Activated naive CD8-positive, alpha-beta T cell treated with anti-CD3 and anti-CD28 coated beads, Interleukin-2, amount 10 ng/mL, durations not matched to agents 7 days and 5 days (primary cell): ENCODE data around the gene C9orf153. TPM values are rescaled to one million over a fixed set of nuclear protein-coding genes. Genes with fewer than 3 reads are reported as not detected.

Experiments used
- ATAC-seq: fragments of 150-1000 bp; cut with Tn5 transposase; one replicate; pipeline ENCODE4 v1.10.0; 2021; ENCODE audit warnings: low read depth, moderate library complexity
- POLR2A ChIA-PET: fragments of 350-600 bp; sonication (Branson Sonifier 250); formaldehyde crosslinking; loops from one replicate; lab custom pipeline; 2021; ENCODE audit warnings: antibody characterized with exemption; lab: Charles Lee
- DNase-seq: peaks from one replicate; pipeline ENCODE4 v3.0.0; 2021
- H3K27ac Mint-ChIP-seq: one replicate; pipeline ENCODE4 v1.8.0; 2022; ENCODE audit warnings: mild to moderate bottlenecking, mixed read lengths
- H3K27me3 Mint-ChIP-seq: one replicate; pipeline ENCODE4 v1.8.0; 2022; ENCODE audit warnings: mild to moderate bottlenecking, moderate library complexity, mixed read lengths
- H3K36me3 Mint-ChIP-seq: one replicate; pipeline ENCODE4 v1.8.0; 2021; ENCODE audit warnings: mild to moderate bottlenecking, mixed read lengths
- H3K4me1 Mint-ChIP-seq: one replicate; pipeline ENCODE4 v1.8.0; 2021; ENCODE audit warnings: mixed read lengths
- H3K4me3 Mint-ChIP-seq: one replicate; pipeline ENCODE4 v1.8.0; 2022; ENCODE audit warnings: mild to moderate bottlenecking, moderate library complexity, mixed read lengths
- H3K9me3 Mint-ChIP-seq: one replicate; pipeline ENCODE4 v1.8.0; 2021; ENCODE audit warnings: mixed read lengths
- total RNA-seq, 2 experiments: library from RNA; stranded (reverse); gene quantifications; one replicate each; pipeline ENCODE4 v1.2.3, GENCODE V29; 2021

The C9orf153 gene
- total RNA-seq, 2 experiments from 2014 or later: 0.30 to 0.34 TPM

DNA sequence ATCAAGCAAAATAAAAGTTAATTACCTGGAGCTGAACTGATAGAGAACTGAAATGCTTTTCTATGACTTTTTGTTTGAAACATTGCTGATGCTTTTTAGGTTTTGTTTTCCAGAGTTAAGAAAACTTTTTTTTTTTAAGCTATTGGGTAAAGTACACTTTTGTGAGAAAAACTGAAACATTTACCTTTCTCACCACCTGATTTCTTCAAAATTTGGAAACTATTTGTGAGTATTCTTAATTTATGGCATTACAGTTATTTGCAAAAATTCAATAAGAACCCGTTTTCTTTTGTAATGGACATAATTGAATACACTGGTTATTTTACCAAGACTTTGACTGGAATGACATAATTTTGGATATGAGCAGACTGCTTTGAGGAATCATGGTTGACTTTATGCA, 6.6 kb downstream of the C9orf153 start:
- POLR2A ChIA-PET: no interaction called here
- H3K27ac Mint-ChIP-seq: no peak overlapping the region

DNA sequence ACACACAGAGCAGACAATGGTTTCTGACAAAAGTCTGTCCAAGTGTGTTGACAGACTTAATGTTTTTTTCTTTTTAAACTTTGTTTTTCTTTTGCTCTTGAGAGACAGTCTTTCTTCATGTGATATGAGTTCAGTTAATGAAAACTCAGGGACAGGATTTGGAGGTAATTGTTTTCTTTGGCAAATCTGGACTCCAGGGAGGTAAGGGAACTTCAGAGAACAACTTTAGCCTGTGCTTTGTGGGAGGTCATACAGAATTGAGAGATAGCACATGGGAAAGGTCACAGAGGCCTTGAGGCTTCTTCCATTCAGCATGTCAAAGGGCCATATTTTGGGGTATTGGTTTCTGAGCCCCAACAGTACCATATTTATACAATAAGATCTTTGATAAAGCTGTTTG, 9.3 kb downstream of the C9orf153 start:
- POLR2A ChIA-PET: no interaction called here
- Mint-ChIP-seq H3K27me3 (no peaks in the 10 kb centered on the region), H3K9me3 (peaks cover 4% of the 10 kb centered on the region), H3K36me3 (peaks cover 4% of the 10 kb centered on the region), H3K4me3 (no peak overlapping the region), H3K4me1 (no peaks in the 10 kb centered on the region), H3K27ac (no peak overlapping the region)
- DNase-seq (no peak), ATAC-seq (no peak)

More for the DNA sequence above, 6.6 kb downstream of the C9orf153 start:
- H3K4me3 Mint-ChIP-seq: no peak overlapping the region
- DNase-seq (no peak), ATAC-seq (no peak)
- H3K27me3 Mint-ChIP-seq: no peaks in the 10 kb centered on the region
- H3K4me1 Mint-ChIP-seq: no peaks in the 10 kb centered on the region
- peaks cover 4% of the 10 kb centered on the region for H3K9me3 Mint-ChIP-seq
- peaks cover 4% of the 10 kb centered on the region for H3K36me3 Mint-ChIP-seq

DNA sequence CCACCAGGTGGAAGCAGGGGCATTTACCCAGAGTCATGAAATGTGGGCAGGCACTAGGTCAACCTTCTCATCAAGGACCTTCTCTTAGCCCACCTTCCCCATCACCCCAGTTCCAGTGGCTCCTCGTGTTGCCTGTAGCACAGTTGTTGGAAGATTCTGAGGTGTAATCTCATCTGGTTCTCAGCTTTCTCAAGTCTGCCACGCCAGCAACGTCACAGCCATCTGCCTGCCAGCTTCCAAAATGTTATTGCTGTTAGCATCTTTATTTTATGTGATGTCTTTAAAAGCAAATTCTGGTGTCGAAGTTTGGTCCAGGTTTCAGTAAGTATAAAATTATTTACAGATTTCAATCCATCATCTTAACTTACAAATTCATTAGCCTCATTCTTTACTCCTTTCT, 10.7 kb downstream of the C9orf153 start:
- no peak for DNase-seq
- POLR2A ChIA-PET: no interaction called here
- ATAC-seq: no peak
- Mint-ChIP-seq H3K9me3 (peaks cover 3% of the 10 kb centered on the region), H3K27ac (no peak overlapping the region), H3K4me1 (no peaks in the 10 kb centered on the region), H3K27me3 (no peaks in the 10 kb centered on the region), H3K36me3 (peaks cover 3% of the 10 kb centered on the region), H3K4me3 (no peak overlapping the region)

DNA sequence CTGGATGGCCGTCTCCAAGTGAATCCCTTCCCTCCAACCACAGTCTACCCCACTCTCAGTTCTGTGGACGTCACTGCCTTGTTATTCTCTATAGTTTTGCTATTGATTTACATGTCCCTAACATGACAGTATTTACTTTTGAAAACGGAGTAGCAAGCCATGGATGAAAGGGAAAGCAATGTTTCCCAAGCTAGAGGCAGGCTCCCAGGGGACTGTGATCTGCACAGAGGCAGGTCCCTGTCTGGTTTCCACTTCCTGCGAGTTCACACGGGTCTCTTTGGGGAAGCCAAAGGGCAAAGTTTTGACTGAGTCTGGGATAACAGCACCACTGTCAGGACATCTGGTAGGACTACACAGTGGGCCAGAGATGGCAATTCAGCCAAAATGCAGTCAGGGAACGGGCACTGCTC, 12.7 kb downstream of the C9orf153 start:
- no peaks in the 10 kb centered on the region for H3K36me3 Mint-ChIP-seq
- POLR2A ChIA-PET: no interaction called here

DNA sequence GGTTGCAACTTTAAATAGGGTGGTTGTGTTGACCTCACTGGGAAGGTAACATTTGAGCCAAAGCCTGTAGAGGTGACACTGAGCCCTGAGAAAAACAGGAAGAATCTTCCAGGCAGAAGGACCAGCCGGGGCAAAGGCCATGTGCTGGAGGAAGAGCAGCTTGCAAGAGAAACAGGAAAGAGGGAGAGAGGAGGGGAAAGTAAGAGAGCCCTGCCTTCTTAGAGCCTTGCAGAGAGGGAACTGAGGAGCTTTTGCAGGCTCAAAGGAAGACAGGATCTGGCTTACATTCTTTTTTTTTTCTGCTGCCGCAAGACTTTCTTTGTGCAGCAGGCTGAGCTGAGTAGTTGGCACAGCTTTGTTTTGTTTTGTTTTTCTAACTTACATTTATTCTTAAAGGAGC, 17.4 kb downstream of the C9orf153 start:
- DNase-seq: no peak
- Mint-ChIP-seq H3K4me3 (no peak overlapping the region), H3K27ac (no peak overlapping the region), H3K9me3 (no peaks in the 10 kb centered on the region), H3K4me1 (peaks cover 4% of the 10 kb centered on the region), H3K36me3 (no peaks in the 10 kb centered on the region), H3K27me3 (peaks cover 3% of the 10 kb centered on the region)
- POLR2A ChIA-PET: interaction anchor here (0.6 kb wide), 1 partner anchor 354 kb away, joined by 3 read pairs; no protein-coding TSS in a partner anchor
- no peak for ATAC-seq

More for the DNA sequence above, 12.7 kb downstream of the C9orf153 start:
- Mint-ChIP-seq H3K27me3 (no peaks in the 10 kb centered on the region), H3K4me3 (no peak overlapping the region), H3K9me3 (no peaks in the 10 kb centered on the region), H3K27ac (no peak overlapping the region), H3K4me1 (peaks cover 2% of the 10 kb centered on the region)
- ATAC-seq (no peak), DNase-seq (no peak)

DNA sequence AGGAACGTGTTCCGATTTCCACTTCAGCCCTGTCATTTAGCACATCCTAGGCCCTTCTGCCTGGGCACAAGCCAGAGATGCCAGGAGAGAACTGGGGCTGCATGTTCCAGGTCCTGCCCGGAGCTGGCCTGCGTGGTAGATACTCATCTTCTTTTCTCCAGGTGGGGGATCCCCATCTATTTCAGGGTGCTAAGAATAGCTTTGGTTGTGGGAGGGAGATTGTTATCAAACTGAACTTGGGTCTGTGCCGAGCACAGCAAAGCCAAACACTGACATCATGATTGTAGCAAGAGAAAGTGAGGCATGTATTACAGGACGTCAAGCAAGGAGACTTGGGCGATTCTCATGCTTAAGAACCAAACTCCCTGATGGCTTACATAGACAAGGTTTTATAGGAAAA, 18.2 kb downstream of the C9orf153 start:
- no peak overlapping the region for H3K4me3 Mint-ChIP-seq
- no peak overlapping the region for H3K27ac Mint-ChIP-seq
- H3K4me1 Mint-ChIP-seq: peaks cover 4% of the 10 kb centered on the region
- ATAC-seq (no peak), DNase-seq (no peak)
- H3K9me3 Mint-ChIP-seq: no peaks in the 10 kb centered on the region
- POLR2A ChIA-PET: no interaction called here
- H3K36me3 Mint-ChIP-seq: no peaks in the 10 kb centered on the region
- H3K27me3 Mint-ChIP-seq: peaks cover 3% of the 10 kb centered on the region

DNA sequence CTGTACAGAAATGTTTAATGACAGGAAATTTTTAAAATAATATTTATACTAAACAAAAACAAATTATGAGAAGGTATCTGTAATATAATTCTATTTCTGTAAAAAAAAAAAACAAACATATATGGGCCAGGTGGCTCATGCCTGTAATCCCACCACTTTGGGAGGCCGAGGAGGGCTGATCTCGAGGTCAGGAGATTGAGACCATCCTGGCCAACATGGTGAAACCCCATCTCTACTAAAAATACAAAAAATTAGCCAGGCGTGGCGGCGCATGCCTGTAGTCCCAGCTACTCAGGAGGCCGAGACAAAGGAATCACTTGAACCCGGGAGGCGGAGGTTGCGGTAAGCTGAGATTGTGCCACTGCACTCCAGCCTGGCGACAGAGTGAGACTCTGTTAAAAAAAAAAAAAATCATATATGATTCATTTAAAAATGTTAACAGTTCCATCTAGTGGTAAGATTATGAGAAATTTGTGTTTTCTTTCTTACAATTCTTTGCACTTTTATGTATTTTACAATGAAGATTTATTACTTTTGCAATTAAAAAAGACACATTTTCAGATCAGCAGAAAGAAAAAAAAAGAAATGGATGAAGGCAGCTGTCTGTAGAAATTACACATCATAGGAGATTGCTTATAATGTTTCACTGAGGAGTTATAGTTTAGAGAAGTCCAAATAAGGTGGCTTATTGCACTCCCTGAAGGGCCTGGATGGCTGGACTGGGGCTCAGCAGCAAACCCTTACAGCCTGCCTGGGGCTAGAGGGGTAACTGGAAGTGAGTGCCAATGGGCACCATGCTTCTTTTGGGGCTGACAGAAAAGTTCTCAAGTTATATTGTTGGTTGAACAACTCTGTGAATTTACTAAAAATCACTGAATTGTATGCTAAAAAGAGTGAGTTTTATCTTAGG, 20.3 kb downstream of the C9orf153 start:
- H3K4me3 Mint-ChIP-seq: no peak overlapping the region
- DNase-seq (no peak), ATAC-seq (no peak)
- peaks cover 3% of the 10 kb centered on the region for H3K27me3 Mint-ChIP-seq
- POLR2A ChIA-PET: no interaction called here
- no peaks in the 10 kb centered on the region for H3K9me3 Mint-ChIP-seq
- no peak overlapping the region for H3K27ac Mint-ChIP-seq
- no peaks in the 10 kb centered on the region for H3K36me3 Mint-ChIP-seq
- H3K4me1 Mint-ChIP-seq: peaks cover 4% of the 10 kb centered on the region

DNA sequence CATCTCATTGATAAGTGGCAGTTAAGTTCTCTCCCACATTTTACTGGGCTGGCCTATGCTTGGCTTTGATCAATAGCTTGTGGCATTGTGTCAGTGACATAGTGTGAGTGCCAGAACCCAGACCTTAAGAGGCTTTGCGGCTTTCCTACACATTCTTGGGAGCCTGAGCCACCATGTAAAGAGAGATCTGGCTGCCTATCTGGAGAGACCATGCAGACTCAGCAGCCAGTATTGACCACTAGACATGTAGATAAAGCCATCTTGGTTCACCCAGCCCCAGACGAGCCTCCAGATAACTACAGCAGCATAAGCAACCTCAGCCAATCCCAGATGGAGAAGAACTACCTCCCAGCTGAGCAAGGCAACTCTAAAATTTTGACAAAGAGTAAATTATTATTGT, 28.6 kb downstream of the C9orf153 start:
- ATAC-seq (no peak), DNase-seq (no peak)
- Mint-ChIP-seq H3K9me3 (no peaks in the 10 kb centered on the region), H3K4me1 (no peaks in the 10 kb centered on the region), H3K4me3 (no peak overlapping the region), H3K27me3 (peaks cover 3% of the 10 kb centered on the region), H3K27ac (no peak overlapping the region), H3K36me3 (no peaks in the 10 kb centered on the region)
- POLR2A ChIA-PET: no interaction called here

DNA sequence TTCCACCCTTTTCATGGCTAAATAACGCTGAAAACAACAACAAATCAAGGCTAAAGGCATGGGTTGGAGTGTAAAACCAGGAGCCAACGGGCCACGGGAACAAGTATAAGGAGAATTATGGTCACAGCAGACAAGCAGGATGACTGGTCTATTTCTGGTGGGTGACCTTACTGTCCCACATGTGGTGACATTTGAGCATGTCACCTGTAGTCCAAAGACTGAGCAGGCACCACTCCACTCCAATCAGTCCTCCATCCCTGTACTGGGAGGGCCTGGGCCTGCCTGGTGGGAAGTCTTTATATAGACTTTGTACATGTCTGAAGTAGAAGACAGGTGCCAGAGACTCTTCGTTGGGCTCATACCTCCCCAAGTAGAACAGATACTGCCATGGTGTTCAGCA, 36.8 kb downstream of the C9orf153 start:
- H3K27ac Mint-ChIP-seq: no peak overlapping the region
- no peaks in the 10 kb centered on the region for H3K4me1 Mint-ChIP-seq
- POLR2A ChIA-PET: no interaction called here
- DNase-seq: no peak
- H3K36me3 Mint-ChIP-seq: no peaks in the 10 kb centered on the region
- peaks cover 5% of the 10 kb centered on the region for H3K27me3 Mint-ChIP-seq
- no peak overlapping the region for H3K4me3 Mint-ChIP-seq
- no peak for ATAC-seq
- H3K9me3 Mint-ChIP-seq: no peaks in the 10 kb centered on the region

DNA sequence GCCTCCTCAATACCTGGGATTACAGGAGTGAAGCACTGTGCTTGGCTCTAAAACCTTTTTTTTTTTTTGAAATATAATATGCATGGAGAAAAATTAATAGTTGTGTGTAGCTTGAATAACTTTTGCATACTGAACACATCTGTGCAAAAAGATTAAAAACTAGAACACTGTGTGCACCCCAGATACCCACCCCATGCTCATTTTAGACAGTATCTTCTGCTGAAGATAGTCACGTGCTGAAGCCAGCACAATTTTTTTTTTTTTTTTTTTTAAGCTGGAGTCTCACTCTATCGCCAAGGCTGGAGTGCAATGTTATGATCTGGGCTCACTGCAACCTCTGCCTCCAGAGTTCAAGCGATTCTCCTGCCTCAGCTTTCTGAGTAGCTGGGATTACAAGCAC, 39.9 kb downstream of the C9orf153 start:
- no peak overlapping the region for H3K27ac Mint-ChIP-seq
- no peaks in the 10 kb centered on the region for H3K36me3 Mint-ChIP-seq
- ATAC-seq: no peak
- no peaks in the 10 kb centered on the region for H3K4me1 Mint-ChIP-seq
- no peak overlapping the region for H3K4me3 Mint-ChIP-seq
- H3K27me3 Mint-ChIP-seq: peaks cover 5% of the 10 kb centered on the region
- POLR2A ChIA-PET: no interaction called here
- no peak for DNase-seq
- no peaks in the 10 kb centered on the region for H3K9me3 Mint-ChIP-seq

DNA sequence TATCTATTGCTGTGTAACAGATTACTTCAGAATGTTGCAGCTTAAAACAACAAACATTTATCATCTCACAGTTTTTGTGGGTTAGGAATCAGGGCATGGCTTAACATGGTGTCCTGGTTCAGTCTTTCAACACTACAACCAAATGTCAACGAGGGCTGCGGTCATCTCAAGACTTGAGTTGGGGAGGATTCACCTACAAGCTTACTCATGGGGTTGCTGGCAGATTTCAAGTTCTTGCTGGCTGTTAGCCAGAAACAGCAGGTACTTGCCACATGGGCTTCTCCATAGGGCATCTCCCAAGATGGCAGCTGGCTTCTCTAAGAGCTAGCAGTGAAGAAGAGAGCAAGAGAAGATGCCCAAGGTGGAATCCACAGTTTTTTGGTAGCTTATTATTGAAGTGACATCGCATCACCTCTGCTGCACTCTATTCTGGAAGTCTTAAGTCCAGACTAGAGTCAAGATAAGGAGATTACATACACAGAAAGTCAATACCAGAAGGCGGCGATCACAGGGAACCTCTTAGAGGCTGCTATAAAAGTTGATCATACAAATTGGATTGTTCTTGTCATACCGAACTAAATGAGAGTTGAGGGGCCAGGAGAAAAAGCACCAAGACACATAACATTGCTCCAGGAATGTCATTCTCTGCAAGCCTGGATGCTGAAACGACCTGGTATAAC, 42.2 kb downstream of the C9orf153 start:
- no peaks in the 10 kb centered on the region for H3K4me1 Mint-ChIP-seq
- DNase-seq (no peak), ATAC-seq (no peak)
- no peak overlapping the region for H3K27ac Mint-ChIP-seq
- no peak overlapping the region for H3K4me3 Mint-ChIP-seq
- H3K9me3 Mint-ChIP-seq: no peaks in the 10 kb centered on the region
- no peaks in the 10 kb centered on the region for H3K36me3 Mint-ChIP-seq
- H3K27me3 Mint-ChIP-seq: peaks cover 5% of the 10 kb centered on the region
- POLR2A ChIA-PET: no interaction called here

DNA sequence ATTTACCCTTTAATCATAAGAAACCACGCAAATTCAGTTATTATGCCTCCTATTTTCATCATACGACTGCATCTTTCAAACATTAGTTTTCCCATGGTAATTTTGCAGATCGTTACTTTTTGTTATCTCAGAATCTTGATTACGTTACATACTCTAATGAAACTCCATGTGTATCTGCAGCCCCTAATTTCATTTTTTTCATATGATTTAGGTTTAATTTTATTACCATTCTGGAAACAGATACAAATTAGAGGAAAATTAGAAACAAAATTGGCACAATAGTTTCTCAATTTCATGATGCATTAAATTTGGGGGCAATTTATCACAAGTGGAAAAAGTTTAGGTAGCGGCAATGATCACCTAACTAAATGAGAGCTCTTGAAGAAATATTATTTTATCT, 52.3 kb downstream of the C9orf153 start:
- Mint-ChIP-seq H3K4me3 (no peak overlapping the region), H3K4me1 (no peaks in the 10 kb centered on the region), H3K36me3 (no peaks in the 10 kb centered on the region), H3K27me3 (peaks cover 3% of the 10 kb centered on the region), H3K9me3 (no peaks in the 10 kb centered on the region), H3K27ac (no peak overlapping the region)
- no peak for ATAC-seq
- POLR2A ChIA-PET: no interaction called here
- DNase-seq: no peak

DNA sequence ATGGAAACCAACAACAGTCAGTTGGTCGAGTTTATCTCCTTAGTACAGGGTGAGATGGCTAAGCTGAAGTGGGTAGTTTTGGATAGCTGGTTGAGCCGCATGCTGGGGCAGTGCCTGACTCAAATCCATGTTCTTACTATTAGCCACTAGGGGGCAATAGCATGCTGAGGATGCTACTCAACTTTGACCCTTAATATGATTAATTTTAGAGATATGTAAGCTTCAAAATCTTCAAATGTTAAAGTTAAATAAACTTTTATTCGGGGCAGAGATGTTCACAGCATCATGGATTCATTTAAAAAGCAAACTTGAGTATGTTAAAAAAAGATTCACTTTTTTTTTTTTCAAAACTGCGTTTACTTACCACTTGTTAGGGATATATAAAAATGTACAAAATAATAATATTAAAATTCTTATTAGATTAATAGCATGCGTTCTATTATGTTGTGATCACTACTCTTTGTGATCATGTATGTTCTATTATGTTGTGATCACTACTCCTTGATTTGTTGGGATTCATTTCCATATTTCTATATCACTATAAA, 57.0 kb downstream of the C9orf153 start:
- POLR2A ChIA-PET: interaction anchor here (1.2 kb wide), 1 partner anchor 383 kb away, joined by 3 read pairs; no protein-coding TSS in a partner anchor
- H3K4me3 Mint-ChIP-seq: no peak overlapping the region
- no peak overlapping the region for H3K27ac Mint-ChIP-seq
- DNase-seq (no peak), ATAC-seq (peak; percentile 61)
- no peaks in the 10 kb centered on the region for H3K9me3 Mint-ChIP-seq
- H3K27me3 Mint-ChIP-seq: peaks cover 11% of the 10 kb centered on the region
- no peaks in the 10 kb centered on the region for H3K36me3 Mint-ChIP-seq
- H3K4me1 Mint-ChIP-seq: no peaks in the 10 kb centered on the region
